HG03442 (cell line): ENCODE measurements around the gene ZCCHC24.
A peak's percentile ranks its signal among the peaks of the same experiment; 100 is the strongest.
"Not testable (repeated sequence)": the region's sequence is repeated elsewhere in the genome, so short reads cannot be mapped to it uniquely, and the experiment has no call there.

Experiments
- ATAC-seq: cut with Tn5 transposase; IDR thresholded peaks from one replicate; pipeline ENCODE4 v1.9.1; 2021; ENCODE audit warnings: mild to moderate bottlenecking, moderate library complexity; ENCODE audit not compliant: unreplicated experiment

Gene ZCCHC24

DNA sequence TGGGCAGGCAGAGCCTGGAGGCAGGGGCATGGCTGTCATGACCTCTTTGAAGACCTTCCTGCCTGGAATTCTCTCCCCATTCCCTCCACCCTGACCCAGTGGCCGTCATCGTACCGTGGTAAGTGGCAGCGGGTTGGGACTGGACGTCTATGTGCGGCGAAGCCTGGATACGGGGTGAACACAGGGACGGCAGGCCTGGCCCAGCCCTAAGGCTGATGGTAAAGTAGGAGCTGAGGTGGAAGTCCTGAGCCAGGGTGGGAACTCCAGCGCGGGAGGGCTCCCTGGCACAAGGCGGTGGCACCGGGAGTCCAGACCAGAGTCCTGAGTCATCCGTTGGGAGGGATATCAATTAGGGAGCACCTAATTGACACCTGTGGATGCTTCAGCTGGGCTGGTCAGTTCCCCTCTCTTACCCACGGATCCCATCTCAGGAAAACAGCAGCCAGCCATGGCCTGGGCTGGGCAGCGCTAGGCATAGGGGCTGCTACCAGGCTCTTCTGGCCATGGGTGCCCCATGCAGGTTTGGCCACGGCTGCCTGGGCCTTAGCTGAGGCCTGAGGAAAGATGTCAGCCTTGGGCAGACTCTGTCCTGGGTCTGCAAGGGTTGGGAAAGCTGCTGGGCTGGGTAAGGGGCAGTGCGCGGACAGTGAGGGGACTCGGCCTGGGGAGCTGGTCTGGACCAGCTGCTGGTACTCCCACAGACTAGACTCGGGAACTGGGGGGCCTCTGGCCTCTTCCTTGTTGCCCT, 94.8 kb downstream of the ZCCHC24 start:
- no peak for ATAC-seq

DNA sequence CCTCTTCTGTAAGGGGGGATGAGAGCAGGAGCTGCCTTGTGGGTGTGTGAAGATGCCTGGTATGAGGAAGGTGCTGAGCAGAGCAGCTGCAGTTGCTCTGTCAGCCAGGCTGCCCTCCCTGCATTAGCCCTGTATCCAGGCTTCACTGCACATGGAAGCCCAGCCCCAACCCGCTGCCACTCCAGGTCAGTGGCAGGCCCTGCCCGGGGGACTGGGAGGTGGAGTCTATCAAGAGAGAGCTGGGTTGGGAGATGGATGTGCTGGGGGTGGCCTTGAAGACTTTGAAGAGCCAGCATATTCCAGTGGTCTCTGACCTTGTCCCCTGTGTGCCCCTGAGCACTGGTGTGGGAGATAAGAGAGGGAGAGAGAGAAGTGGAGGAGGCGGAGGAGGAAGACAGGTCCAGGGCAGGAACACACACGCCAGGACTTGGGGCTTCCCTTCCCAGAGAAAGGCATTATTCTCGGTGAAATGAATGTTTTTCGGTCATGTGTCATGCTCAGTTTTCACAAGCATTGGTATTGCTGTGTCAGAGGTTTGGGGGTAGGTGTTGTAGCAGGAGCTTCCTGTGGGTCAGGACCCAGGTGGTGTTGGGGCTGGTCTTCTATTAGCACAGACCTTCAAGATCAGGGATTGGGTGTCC, 95.5 kb downstream of the ZCCHC24 start:
- ATAC-seq, result no peak

DNA sequence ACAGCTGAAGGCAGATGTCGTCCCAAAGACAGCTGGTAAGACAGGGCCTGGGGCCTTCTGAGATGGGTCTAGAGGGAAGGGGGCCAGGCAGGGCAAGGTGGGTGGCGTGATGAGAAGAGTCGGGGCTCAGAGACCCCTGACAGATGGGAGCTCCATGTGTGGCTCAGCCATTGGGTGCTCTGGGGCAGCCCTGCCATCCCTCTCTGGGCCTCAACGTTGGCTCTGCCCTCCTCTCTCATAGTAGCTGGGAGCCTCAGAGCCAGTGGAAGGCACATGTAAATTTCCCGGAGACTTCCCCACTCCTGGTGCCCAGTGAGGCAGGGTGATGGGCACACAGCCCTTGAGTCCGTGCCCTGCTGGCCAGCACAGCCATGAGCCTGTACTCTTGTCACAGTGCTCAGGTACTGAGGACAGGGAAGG, 96.3 kb downstream of the ZCCHC24 start:
- ATAC-seq, result no peak

DNA sequence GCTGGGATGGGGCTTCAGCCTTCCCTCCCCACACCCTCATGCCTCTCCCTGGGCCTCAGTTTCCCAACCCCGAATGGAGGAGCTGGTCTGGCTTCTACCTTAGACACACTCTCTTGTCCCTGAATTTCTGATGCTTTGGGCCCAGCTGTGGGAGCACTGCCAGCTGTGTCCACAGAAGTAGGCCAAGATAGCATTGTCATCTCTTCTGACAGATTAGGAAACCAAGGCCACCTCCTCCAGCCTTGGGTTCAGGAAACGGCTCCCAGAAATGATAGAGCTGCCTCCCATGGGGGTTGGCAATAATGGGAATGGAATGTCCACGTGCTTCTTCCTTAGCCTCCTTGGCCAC, 96.8 kb downstream of the ZCCHC24 start:
- ATAC-seq, result no peak

DNA sequence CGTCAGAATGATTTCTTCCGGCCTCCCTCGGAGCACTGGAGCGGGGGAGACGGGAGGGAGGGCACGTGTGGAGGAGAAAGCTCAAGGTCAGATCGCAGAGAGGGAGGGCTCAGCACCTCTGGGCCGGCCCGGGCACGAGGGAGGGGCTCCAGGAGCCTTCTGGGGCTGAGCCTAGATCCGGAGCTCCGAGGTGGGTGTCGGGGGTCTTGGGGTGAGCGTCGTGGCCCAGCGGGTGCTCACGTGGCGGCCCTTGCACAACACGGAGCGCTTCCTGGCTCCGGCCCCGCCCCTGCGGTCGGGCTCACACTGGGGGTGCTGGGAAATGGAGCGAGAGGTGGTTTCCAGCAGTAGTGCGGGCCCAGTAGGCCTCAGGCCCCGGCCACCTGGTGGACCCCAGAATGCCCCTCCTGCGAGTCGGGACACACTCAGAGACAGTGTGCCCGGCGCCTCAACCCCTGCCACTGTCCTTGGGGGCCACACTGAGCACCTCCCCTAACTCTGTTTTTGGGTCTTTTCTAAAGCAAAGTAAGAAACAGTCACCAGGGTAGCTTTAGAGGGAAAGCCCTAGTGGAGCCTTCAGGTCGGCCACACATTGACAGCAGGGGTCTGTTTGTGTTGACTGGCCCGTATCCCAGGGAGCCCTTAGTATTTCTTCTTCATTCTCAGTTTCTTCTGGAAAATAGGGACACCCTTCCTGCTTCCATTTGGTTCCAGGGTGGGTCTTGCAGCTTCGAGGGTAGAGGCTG, 97.4 kb downstream of the ZCCHC24 start:
- peak; percentile 55 for ATAC-seq

DNA sequence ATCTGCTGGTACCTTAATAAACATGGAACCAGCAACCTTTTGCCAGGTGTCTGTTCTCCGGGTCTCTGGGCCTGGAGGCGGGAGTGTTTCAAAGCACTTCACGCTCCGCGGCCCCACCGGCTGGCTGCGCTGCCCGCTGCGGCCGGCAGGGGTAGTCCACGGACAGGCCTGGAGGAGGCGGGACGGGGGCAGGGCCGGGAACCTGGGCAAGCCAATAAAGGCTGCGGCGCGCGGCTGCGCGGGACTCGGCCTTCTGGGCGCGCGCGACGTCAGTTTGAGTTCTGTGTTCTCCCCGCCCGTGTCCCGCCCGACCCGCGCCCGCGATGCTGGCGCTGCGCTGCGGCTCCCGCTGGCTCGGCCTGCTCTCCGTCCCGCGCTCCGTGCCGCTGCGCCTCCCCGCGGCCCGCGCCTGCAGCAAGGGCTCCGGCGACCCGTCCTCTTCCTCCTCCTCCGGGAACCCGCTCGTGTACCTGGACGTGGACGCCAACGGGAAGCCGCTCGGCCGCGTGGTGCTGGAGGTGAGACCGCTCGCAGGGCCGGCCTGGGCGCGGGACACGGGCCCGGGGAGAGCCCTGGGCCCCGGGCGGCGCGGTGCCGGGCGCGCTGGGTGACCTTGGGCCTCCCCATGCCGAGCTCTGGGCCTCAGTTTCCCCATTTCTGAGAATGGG, 98.1 kb downstream of the ZCCHC24 start, which contains the start of gene PPIF:
Gene PPIF, plus strand, starts transcription at position 244 of the 668 bp plus-strand sequence. Its CDS starts 80 bp downstream, at position 324.
- ATAC-seq, result peak; percentile 84

DNA sequence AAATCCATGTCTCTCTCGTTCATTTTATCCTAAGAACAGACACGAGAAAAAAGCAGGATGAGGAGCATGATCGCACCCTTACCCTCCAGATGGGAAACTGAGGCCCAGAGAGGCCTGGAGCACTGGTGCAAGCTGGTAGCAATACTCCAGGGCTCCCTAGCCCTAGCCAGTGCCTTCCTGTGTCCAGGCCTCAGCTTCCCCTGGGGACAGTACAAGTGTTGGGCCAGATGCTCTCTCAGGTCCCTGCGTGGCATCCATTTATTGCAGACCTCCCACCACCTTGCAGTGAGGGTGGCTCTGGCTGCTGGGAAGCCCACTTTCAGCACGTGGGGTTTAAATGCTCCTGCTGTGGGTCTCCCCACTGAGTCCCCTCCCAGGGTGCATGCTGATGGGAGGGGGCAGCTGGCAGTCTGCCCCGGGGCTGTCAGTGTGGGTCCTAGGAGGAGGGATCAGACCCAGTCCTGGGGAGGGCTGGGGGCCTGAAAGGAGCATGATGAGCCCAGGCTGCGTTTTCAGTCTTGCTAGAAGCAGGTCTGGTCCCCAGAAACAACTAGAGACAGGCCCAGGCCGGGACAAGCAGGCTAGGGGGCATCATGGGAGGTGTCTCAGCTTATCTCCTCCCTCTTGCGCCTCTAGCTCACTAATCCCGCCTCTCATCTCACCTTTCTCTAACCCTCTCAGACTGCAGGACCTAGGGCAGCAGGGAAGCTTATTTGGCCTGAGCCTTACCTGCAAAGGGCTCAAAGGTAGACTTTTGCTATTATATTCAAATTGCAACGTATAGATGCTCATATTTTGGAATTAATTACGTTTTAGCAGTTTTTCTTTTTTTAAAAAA, 98.8 kb downstream of the ZCCHC24 start:
- no peak for ATAC-seq

DNA sequence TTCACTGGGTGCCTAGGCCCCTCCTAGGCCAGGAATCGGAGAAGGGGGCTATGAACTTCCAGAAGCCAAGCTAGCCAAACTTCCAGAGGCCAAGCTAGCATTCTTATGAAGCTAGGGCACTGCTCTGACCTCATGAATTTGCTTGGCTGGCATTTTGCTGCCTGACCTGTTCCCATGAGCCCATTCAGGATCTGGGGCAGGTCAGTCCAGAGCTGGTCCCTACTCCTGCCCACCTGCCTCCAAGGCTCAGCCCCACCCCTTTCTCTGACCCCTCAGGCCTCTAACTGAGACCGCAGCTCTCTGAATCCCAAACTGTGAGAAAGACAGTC, 99.4 kb downstream of the ZCCHC24 start:
- no peak for ATAC-seq

DNA sequence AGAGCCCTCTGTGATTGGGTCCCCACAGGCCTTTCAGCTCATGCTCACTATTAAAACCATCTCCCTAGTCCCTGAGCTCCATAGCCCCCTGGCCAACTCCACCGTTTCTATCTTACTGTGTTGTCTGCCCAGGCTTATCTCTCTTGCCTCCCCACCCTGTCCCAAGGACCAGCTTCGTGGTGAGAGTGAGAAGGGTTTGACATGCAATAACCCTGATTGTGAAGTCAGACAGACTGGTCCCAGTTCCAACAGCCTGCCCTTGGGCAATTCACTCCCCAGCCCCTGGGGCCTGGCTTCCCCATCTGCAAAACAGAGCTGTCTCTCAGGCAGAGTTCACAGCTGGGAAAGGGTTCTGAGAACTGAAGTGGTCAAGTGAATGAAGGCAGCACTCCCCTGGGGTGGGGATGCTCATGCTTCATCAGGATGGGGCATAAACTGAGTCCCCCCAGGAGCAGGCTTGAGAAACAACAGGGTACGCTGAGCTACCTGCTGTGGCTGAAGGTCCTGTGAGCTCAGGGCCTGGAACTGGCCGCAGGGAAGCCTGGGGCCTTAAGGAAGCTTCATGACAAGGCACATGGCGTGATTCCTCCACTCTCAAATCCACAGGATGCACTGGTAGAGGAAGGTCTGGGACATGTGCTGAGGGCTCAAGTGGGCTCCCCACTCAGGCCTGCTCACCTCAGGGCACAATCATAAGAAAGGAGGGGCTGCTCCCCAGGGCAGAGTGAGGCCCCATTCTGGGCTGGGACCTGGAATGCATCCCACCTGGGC, 100.0 kb downstream of the ZCCHC24 start:
- ATAC-seq, result no peak

DNA sequence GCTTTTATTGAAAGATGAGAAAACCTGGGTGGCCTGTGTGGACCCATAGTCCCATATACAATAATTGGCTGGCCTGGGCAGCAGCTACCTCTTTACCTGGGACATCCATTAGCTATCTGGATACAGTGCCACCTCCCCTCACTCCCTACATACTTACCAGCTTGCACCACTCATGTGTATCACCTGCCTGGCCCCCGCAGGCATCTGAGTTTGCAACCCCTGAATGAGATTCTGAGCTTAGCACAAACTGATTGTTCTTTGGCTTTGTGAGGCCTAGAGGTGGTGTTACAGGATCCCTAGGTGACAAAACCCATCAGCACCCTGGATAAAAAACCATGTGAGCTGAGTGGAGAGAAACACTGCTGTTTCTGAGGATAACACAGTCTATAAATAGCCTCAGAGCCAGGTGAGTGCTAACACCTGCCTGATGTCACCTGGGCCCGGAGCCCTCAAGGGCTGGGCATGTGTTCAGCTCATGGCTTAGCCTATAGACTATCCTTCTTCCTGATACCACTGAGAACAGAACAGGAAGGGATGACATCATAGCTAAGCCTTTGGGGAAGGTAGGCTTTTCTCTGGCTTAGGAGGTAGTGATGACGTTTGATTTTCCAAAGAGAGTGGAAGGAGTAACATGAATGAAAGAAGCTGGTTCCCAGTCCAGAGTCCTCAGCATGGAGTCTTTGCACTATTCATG, 100.8 kb downstream of the ZCCHC24 start:
- ATAC-seq, result no peak

DNA sequence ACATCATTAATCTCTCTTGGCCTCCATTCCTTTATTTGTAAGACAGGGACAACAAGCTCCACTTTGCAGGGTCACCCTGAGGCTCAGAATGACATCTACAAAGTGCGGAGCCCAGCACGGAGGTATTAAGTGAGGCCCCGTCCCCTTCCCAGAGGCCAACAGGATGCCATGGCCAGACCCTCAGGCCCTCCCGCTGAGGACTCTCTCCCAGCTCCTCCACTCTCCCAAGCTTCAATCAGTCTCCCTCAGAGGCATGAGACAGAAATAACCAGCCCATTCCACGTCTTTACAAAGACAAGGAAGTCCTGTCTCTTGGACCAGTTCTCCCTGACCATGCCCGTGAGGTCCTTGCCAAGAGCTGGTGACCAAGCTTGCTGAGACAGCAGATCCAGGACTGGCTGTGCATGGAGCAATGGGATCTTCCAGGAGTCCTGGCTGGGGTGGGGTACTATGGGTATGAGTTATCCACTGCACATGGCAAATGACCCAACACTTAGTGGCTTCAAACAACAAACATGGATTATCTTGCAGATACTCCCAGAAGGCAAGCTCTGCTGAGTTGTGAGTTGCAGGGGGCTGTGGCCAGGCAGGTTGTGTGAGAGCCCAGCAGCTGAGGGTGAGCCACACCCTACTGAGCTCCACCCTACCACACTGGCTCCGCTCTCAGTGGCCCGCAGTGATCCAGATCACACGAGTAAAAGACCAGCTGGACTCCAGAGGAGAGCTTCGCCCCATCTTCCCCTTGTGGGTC, 102.4 kb downstream of the ZCCHC24 start:
- ATAC-seq, result no peak

DNA sequence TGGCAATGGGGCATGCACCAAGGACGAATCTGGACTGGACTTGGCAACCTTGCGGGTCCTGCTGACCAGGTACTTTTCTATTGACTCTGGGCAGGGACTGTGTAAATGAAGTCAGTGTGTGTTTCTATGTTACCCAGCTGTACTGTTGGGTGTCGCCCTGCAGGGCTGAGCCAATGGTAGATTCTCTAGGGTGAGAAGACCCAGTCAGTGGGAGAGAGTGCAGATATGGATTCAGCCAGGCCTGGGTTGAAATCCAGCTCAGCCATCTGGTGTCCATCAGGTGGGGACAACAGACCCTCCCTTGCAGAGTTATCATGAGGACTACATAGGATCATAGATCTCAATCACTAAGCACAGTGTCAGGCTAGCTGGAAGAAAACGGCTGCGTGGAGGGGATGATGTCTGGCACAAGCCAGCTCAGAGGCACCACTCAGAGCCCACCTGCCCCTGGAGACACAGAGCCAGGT, 103.1 kb downstream of the ZCCHC24 start:
- no peak for ATAC-seq

DNA sequence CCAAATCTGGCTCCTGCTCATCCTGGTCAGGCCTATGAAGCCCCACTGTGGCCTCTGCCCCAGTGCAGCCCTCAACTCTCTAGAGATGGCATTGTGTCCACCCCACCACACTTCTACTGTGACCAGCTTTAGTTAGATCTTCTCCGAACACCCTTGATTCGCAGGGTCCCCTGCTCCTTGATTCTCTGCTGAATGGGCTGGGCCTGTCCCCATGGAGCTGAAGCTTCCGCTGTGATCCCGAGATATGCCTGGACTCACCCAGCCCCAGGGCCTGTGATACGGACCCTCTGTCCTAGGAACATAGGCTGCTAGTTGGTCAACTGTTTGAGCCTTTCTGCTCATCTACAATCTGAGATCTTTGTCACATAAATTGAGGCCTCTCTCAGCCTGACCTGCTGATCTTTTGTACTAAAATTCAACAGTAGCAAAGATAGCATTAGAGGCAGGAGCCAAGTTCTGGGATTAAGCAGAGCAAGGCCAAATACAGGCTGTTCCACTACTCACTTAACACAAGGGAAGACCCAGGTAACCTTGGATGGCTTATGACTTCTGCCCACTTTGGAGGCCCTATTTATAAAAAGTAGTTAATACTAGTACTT, 104.7 kb downstream of the ZCCHC24 start:
- ATAC-seq, result no peak

DNA sequence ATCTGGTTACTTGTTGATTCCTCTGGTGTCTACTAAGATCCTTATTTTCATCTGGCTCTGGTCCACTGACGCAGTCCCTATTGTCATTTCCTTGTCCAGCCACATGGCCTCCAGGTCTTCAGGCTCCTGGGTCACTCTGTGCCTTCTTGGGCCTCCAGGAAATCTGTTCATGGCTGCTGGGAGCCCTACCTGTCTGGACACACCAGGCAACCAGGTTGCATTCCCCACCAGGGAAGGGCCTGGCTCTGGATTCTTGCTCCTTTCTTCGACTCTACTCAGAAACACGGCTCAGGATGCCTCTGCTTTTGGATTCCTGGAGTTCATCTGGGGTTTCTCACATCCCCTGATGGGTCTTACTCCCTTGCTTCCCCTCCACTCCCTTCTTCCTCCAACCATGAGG, 106.2 kb downstream of the ZCCHC24 start:
- no peak for ATAC-seq

DNA sequence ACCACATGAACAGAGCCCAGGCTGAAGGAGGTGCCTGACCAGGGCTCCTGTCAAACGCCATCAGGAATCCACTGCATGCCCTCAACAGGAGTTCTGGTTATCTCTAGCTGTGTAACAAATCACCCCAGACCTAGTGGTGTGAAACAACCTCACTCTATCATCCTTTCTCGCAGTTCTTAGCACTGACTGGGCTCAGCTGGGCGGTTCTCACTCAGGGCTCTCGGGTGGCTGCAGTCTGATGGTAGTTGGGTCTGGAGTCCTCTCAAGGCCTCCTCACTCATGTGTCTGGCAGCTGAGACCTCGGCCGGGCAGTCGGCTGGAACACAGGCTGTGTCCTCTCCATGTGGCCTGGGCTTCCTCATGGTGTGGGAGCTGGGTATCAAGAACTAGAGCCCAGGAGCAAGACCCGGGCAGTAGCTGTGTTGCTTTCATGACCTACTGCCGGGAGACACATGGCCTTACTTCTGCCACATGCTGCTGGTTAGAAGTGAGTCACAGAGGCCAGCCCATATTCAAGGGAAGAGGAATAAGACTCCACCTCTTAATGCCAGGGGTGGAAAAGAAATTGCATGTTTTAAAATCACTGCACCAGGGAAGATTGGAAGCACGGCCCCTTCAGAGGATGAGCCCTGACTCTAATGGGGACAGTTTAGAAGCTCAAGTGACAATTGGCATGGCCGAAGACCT, 107.5 kb downstream of the ZCCHC24 start:
- ATAC-seq, result not testable (repeated sequence)

DNA sequence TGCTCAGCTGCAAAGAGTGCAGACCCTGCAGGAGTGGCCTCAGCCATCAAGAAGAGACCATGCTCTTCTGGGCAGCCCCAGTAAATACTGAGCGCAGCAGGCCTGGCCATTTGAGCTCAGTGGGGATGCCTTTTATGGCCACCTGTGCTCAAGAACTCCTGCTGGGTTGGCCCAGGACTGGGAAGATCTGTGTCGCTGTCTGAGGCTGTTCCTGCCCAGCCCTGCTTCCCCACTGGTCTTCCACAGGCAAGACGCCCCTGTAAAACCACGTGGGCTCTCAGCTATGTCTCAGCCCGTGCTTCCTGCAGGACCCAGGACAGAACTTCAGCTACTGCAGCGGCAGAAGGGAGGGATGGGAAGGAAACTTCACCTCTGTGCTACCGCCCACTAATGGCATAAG, 108.7 kb downstream of the ZCCHC24 start:
- ATAC-seq, result no peak

DNA sequence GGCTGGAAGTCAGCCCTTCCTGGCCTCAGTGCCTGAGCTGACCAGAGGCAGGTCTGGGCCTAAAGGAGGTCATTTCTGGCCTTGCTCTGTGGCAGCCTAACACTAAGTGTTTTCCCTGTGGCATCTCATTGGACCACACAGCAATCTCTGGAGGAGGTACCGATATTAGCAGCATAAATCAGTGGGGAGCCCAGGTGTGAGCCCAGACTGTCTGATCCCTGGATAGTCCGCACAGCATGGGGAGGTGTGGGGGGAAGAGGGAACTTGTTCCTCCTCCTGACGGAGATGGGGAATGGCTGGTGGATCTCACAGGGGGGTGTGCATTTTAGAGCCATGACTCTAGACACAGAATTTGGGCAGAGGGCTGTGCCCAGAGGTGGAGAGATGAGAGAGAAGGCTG, 109.1 kb downstream of the ZCCHC24 start:
- no peak for ATAC-seq
